Stimulated activated CD4-positive, alpha-beta T cell treated with anti-CD3 and anti-CD28 coated beads, Interleukin-2, amount 100 ng/mL, for 24 hours (primary cell): Measurements from ENCODE around the gene MTOR.
"Not testable (repeated sequence)": the region's sequence is repeated elsewhere in the genome, so short reads cannot be mapped to it uniquely, and the experiment has no call there.

Source experiments
- DNase-seq, 2 donors: peaks; one replicate each; pipeline ENCODE4 v3.0.0-alpha.2; 2020

The MTOR gene

GRCh38 chr1:11214698-11215380 lies 47.5 kb downstream of the MTOR start:
- DNase-seq, result no peak

DNA sequence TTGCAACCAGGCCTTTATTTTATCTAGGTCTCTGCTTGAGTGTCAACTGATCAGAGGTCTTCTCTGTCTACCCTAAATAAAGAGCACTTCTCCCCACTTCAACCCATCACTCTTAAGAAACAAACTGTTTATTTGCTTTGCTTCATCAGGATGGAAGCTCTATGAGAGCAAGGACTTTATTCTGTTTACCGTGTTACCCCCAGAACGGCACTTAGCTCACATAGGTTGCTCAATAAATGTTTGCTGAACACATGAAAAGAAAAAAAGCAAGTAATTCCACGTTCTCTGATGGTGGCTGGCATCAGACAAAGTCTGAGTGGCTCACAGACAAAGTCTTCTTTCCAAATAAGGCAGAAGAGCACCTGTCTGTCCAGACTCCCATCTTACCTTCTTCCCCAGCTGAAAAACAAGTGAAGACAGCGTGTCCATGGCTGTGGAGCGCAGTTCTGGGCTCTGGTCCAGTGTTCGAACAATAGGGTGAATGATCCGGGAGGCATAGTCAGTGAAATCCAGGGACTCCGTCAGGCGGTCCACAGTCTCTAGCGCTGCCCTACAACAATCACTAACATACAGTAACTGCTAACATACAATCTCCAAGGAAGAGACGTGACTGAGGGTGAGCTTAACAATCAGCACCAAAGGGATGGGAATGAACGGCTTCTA lies 50.3 kb downstream of the MTOR start:
- DNase-seq, result no peak

GRCh38 chr1:11211461-11211860 lies 50.9 kb downstream of the MTOR start:
- no peak for DNase-seq

- DNase-seq, result no peak
These were observed 54.3 kb downstream of the MTOR start for GRCh38 chr1:11207898-11208611.

GRCh38 chr1:11204396-11205190 lies 57.8 kb downstream of the MTOR start:
- DNase-seq, result no peak

- no peak for DNase-seq
These were observed 63.3 kb downstream of the MTOR start for GRCh38 chr1:11198851-11199594.

DNA sequence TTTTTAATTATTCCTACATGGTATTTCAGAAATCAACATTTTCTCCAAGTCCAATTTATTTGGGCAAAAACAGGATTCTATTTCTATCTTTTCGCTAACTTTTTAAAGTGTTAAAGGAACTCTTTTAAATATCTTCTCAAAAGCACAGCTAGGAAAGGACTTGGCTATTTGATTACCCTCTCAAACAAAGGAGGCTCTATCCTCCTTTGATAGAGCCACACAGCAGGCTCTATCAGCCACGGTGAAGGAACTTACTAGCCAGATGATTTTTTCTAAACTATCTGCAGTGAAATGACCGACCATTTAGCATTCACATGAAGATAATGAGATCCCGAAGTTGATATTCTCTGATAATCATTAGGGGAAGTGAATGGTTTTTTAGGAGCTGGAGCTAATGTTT lies 64.1 kb downstream of the MTOR start:
- DNase-seq, result no peak

GRCh38 chr1:11197359-11197758 lies 65.0 kb downstream of the MTOR start:
- DNase-seq, result no peak

- DNase-seq, result no peak
These were observed 65.4 kb downstream of the MTOR start for GRCh38 chr1:11196945-11197344.

- no peak for DNase-seq
These were observed 67.8 kb downstream of the MTOR start for GRCh38 chr1:11194407-11195176.

DNA sequence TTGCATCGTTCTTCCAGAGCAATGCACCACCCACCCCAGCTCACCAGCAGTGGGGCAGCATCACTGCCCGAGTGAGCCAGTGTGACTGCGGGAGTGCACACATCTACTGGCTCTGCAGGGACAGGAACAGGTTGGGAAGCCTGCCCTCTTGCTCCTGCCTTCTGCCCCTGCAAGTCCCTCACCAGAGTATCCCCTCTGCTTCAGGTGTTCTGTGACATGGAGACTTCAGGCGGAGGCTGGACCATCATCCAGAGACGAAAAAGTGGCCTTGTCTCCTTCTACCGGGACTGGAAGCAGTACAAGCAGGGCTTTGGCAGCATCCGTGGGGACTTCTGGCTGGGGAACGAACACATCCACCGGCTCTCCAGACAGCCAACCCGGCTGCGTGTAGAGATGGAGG lies 69.0 kb downstream of the MTOR start:
- DNase-seq, result no peak

DNA sequence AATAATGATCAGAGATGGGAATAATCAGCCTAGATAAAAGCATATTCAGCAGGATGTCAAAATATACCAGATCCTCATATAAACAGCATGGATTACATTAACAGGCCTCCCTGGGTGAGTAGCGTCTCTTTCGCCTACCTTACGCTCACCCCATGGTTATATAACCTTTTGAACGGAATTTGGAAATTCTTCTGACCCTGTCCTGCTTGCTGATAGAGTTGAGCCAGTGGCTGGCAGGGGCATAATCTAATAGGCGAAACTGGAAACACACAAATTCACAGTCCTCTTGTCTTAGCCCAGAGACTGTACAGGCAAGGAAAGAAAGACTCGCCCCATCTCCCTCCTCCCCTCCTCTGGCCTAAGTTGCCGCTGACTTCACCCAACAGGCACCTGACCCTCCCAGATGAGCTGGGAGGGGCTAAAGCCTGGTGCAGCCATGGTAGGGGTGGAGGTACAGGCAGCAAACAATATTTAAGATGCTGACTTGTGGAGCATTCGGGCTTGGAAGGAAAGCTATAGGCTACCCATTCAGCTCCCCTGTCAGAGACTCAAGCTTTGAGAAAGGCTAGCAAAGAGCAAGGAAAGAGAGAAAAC lies 73.4 kb downstream of the MTOR start, which contains the start of gene ANGPTL7:
Gene ANGPTL7 (plus strand): TSS at position 498 of the 594 bp plus-strand sequence. CDS start 225 bp downstream, outside the sequence.
- no peak for DNase-seq

DNA sequence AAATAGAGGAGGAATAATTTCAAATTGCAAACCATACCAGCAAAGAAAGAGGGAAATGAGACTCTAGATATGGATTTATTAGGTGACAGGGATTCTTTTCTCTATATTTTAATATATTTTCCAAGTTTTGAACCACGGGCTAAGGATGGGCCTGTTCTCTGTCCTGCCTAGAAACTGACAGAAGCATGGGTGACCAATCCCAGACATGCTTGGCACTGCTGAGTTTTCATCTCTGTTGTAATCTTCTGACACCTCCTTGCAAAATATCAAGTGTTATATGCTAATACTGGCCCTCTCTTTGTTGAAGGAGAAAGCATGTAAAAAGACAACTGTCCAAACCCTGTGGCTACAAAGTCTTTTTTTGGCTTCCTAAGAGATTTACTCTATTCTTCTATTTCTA lies 74.0 kb downstream of the MTOR start:
- no peak for DNase-seq

- DNase-seq, result no peak
These were observed 74.4 kb downstream of the MTOR start for GRCh38 chr1:11187931-11188330.

DNA sequence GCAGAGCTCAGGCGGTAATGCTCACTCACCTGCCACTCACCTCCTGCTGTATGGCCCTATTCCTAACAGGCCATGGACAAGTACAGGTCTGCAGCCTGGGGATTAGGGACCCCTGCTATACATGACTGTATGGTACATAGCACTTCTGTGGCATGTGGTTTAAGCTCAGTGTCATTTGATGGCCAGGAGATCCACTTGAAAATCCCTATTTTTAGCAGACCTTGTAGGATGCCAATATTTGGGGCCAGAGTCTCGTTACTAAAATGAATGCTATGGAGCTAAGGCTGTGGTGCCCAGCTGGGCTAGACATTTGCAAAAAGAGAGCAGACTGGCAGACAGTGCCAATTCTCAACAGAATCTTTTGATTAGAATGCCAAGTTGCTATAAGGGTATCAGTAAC lies 74.9 kb downstream of the MTOR start:
- no peak for DNase-seq

DNA sequence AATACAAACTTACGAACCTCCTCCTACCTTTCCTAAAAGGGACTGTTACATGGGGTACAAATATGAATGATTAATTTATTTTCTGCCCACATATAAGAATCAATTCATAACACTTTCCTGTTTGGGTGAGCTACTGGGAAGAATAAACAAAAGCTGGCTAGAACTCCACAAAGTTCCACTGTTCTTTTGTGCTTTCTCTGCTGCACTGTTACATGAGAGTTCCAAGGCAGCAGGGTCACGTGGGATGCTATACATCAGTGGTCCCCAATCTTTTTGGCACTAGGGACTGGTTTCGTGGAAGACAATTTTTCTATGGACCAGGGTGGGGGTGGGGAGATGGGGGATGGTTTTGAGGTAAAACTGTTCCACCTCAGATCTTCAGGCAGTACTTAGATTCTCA lies 75.4 kb downstream of the MTOR start:
- no peak for DNase-seq

DNA sequence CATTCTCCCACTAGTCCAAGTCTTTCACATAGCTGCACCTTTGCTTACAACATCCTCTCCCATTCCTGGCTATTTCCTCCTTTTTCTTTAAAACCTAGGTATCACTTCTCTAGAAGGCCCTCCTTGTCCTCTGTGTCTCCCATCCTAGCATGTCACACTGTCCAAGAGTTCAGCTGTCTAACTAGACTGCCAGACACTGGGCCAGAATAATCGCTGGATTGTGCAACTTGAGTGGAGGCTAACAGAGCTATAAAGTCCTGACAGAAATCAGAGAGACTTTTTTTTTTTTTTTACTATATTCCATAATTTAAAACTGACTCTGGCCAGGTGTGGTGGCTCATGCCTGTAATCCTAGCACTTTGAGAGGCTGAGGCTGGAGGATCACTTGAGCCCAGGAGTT lies 77.4 kb downstream of the MTOR start:
- DNase-seq, result no peak

DNA sequence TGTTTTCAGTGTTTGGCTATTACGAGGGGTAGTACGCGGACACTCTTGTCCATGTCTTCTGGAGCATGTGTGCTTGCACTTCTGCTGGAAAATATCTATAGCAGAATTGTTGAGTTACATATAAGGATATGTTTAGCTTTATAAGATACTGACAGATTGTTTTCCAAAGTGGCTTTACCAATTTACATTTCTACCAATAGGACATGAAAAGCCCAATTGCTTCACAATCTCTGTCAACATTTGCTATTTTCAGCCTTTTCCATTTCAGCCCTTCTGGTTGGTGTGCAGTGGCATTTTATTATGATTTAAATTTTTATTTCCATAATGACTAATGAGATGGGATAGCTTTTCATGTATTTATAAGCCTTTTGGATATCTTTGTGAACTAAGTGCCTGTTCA lies 79.5 kb downstream of the MTOR start:
- DNase-seq, result no peak

GRCh38 chr1:11180342-11180744 lies 82.0 kb downstream of the MTOR start:
- no peak for DNase-seq

DNA sequence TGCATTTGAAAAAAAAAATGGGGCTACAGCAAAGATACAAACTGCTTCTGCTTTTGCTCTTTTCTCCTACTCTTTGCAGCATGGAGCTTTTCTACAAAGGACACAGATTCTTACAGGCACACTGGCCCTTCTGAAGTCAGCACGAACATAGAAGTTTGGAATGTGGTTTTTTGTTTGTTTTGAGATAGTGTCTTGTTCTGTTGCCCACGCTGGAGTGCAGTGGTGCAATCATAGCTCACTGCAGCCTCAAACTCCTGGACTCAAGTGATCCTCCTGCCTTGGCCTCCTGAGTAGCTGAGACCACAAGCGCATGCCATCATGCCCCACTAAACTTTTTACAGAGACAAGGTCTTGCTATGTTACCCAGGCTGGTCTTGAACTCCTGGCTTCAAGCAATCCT lies 82.6 kb downstream of the MTOR start:
- DNase-seq, result not testable (repeated sequence)

DNA sequence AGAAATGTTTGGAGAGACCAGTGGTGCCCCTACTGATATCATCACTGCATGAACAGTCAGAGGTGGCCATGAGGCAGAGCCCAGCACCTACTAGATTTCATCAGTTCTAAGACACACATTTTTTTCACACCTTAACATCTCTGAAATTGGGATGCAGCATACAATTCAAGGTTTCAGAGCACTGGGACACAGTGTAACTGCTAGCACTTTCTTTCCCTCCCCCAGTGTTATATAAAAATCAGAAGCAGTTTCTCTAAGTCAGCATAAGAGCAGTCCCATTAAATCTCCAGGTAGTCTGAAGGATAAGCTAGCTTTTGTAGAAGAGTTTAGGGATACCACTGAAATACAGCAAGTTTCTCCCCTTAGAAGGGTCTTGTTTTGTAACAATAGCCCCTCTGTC lies 83.2 kb downstream of the MTOR start:
- no peak for DNase-seq
